Esophagus muscularis mucosa (tissue), 4 donors: ENCODE data around the gene COL4A6. TPM values are rescaled to one million over a fixed set of nuclear protein-coding genes. Genes with fewer than 3 reads are reported as not detected.

Experiments
- DNase-seq: peaks from one replicate; pipeline ENCODE4 v3.0.0-alpha.2; 2017; ENCODE audit errors: extremely low spot score
- H3K27ac ChIP-seq, 4 donors: fragments of 200-600 bp; sonication (generic); replicated peaks in 1 of 4; 1 replicate in 3 of 4; 2 replicates in 1 of 4; pipeline ENCODE4 v1.5.1; 2016 to 2019; ENCODE audit warnings: mild to moderate bottlenecking in 1 of 4
- H3K27me3 ChIP-seq, 4 donors: fragments of 200-600 bp; sonication (generic); one replicate each; pipeline versions ENCODE4 v1.5.1 to v1.6.0; 2016 to 2019
- H3K36me3 ChIP-seq, 4 donors: fragments of 200-600 bp; sonication (generic); one replicate each; pipeline ENCODE4 v1.5.1; 2016 to 2019
- H3K4me1 ChIP-seq, 4 donors: fragments of 200-600 bp; sonication (generic); one replicate each; pipeline ENCODE4 v1.5.1; 2016 to 2019
- H3K4me3 ChIP-seq, 4 donors: fragments of 200-600 bp; sonication (generic); 1 replicate in 2 of 4; 2 replicates in 2 of 4; pipeline ENCODE4 v1.5.1; 2016 to 2019; ENCODE audit warnings: mild to moderate bottlenecking in 4 of 4, moderate library complexity in 1 of 4
- H3K9me3 ChIP-seq, 4 donors: fragments of 200-600 bp; sonication (generic); 1 replicate in 3 of 4; 2 replicates in 1 of 4; pipeline ENCODE4 v1.5.1; 2016 to 2019
- CTCF ChIP-seq, 3 experiments: fragments of 200-600 bp in 2 of 3; fragments of 450-650 bp in 1 of 3; sonication (generic) in 2 of 3; IDR thresholded peaks; one replicate each; pipeline ENCODE4 v1.5.1; 2017 to 2019; ENCODE audit warnings: antibody characterized with exemption in 3 of 3, mild to moderate bottlenecking in 2 of 3, moderate library complexity in 1 of 3
- EP300 ChIP-seq: sonication (generic); formaldehyde crosslinking; IDR thresholded peaks from one replicate; pipeline ENCODE4 v1.6.1; 2017; ENCODE audit warnings: antibody characterized with exemption
- POLR2A ChIP-seq: fragments of 450-650 bp; IDR thresholded peaks from one replicate; pipeline ENCODE4 v1.6.1; 2017; ENCODE audit warnings: antibody characterized with exemption, moderate library complexity, mild to moderate bottlenecking, low read depth
- POLR2AphosphoS5 ChIP-seq, 2 donors: sonication (generic); formaldehyde crosslinking; IDR thresholded peaks; one replicate each; pipeline ENCODE4 v1.6.1; 2017; ENCODE audit warnings: antibody characterized with exemption in 2 of 2
- WGBS: methylation state at CpG from one replicate; pipeline ENCODE4 v1.1.5; 2018; 5-methylcytosine and 5-hydroxymethylcytosine counted together
- intact Hi-C: fragments of 100-400 bp; cut with DNase I; formaldehyde crosslinking; loops from one replicate; pipeline ENCODE4 v1.15.1; 2023
- total RNA-seq, 4 donors: library from RNA; depleted of rRNA; stranded (reverse); fragments of >200 nt; gene quantifications; one replicate each; pipeline versions ENCODE4 v1.1.0 to v1.2.1, GENCODE V29; 2016

COL4A6 gene
- total RNA-seq, 4 donors from 2014 or later, result 126 to 192 (median 164) TPM

- Histone ChIP-seq H3K27me3 (no peaks in the 10 kb centered on the region), H3K36me3 (peaks cover 0 to 27% (median 8%) of the 10 kb centered on the region in 4 donors), H3K9me3 (no peaks in the 10 kb centered on the region), H3K4me3 (no peak overlapping the region), H3K4me1 (no peaks in the 10 kb centered on the region), H3K27ac (no peak overlapping the region)
- intact Hi-C loops, result no loop called here
- DNase-seq, result no peak
- 78% methylated on average over 2 of the region's 2 CpGs for WGBS
- no peak for TF ChIP-seq POLR2A
- TF ChIP-seq POLR2AphosphoS5 (IDR thresholded peaks at IDR 0.05), result no peak
Observed at GRCh38 chrX:108156082-108156481, 282.1 kb downstream of the COL4A6 start.

GRCh38 chrX:108148524-108148923 lies 289.7 kb downstream of the COL4A6 start:
- H3K27me3 ChIP-seq, result no peaks in the 10 kb centered on the region
- no peaks in the 10 kb centered on the region for H3K9me3 ChIP-seq
- H3K27ac ChIP-seq, result no peak overlapping the region
- no peak for DNase-seq
- H3K36me3 ChIP-seq, result peaks cover 0 to 32% (median 7%) of the 10 kb centered on the region in 4 donors
- no peak overlapping the region for H3K4me3 ChIP-seq
- H3K4me1 ChIP-seq, result no peaks in the 10 kb centered on the region
- intact Hi-C loops, result no loop called here
- TF ChIP-seq POLR2AphosphoS5 (IDR thresholded peaks at IDR 0.05) (no peak), CTCF (IDR thresholded peaks at IDR 0.05) (no peak), EP300 (no peak), POLR2A (no peak)

GRCh38 chrX:108138814-108139702 lies 299.2 kb downstream of the COL4A6 start:
- Histone ChIP-seq H3K9me3 (peaks cover 0 to 6% (median 0%) of the 10 kb centered on the region in 4 donors), H3K27ac (no peak overlapping the region), H3K4me3 (no peak overlapping the region), H3K4me1 (no peaks in the 10 kb centered on the region), H3K27me3 (peaks cover 0 to 4% (median 0%) of the 10 kb centered on the region in 4 donors), H3K36me3 (peaks cover 3 to 46% (median 34%) of the 10 kb centered on the region in 4 donors)
- TF ChIP-seq CTCF (IDR thresholded peaks at IDR 0.05) (peak in 2 of 3 experiments; percentile 25 to 45), EP300 (no peak), POLR2A (no peak), POLR2AphosphoS5 (IDR thresholded peaks at IDR 0.05) (no peak)
- no peak for DNase-seq
- WGBS, result 60% methylated on average over 7 of the region's 7 CpGs
- intact Hi-C loops, result no loop called here

- Histone ChIP-seq H3K36me3 (peaks cover 3 to 42% (median 22%) of the 10 kb centered on the region in 4 donors), H3K9me3 (peaks cover 0 to 2% (median 0%) of the 10 kb centered on the region in 4 donors), H3K27me3 (peaks cover 0 to 4% (median 0%) of the 10 kb centered on the region in 4 donors), H3K27ac (no peak overlapping the region), H3K4me1 (no peaks in the 10 kb centered on the region), H3K4me3 (no peak overlapping the region)
- WGBS, result 67% methylated on average over 1 of the region's 1 CpG
- TF ChIP-seq CTCF (IDR thresholded peaks at IDR 0.05) (no peak), POLR2A (no peak), EP300 (no peak), POLR2AphosphoS5 (IDR thresholded peaks at IDR 0.05) (no peak)
- intact Hi-C loops, result no loop called here
- DNase-seq, result no peak
Observed at GRCh38 chrX:108134724-108135123, 303.5 kb downstream of the COL4A6 start.

GRCh38 chrX:108132876-108133275 lies 305.3 kb downstream of the COL4A6 start:
- Histone ChIP-seq H3K9me3 (no peaks in the 10 kb centered on the region), H3K27ac (no peak overlapping the region), H3K4me3 (no peak overlapping the region), H3K36me3 (peaks cover 3 to 29% (median 12%) of the 10 kb centered on the region in 4 donors), H3K4me1 (no peaks in the 10 kb centered on the region), H3K27me3 (no peaks in the 10 kb centered on the region)
- WGBS, result 63% methylated on average over 2 of the region's 2 CpGs
- no peak for DNase-seq
- TF ChIP-seq EP300, result no peak
- TF ChIP-seq POLR2A, result no peak
- TF ChIP-seq POLR2AphosphoS5 (IDR thresholded peaks at IDR 0.05), result no peak
- no peak for TF ChIP-seq CTCF (IDR thresholded peaks at IDR 0.05)
- intact Hi-C loops, result no loop called here
